Right ventricle myocardium inferior (tissue), 1 donor: Measurements from ENCODE around the gene SDSL. TPM values are rescaled to one million over a fixed set of nuclear protein-coding genes. Genes with fewer than 3 reads are reported as not detected.

Experiments used
- ATAC-seq: fragments of 200-7000 bp; cut with Tn5 transposase; one replicate; pipeline ENCODE4 v1.9.1; 2020; ENCODE audit warnings: mild to moderate bottlenecking, moderate library complexity
- DNase-seq: peaks from one replicate; pipeline ENCODE4 v3.0.0; 2021; ENCODE audit errors: missing footprints
- intact Hi-C: fragments of 100-400 bp; cut with DNase I; formaldehyde crosslinking; loops from one replicate; pipeline ENCODE4 v1.11.0; 2022
- total RNA-seq: library from RNA; stranded (reverse); fragmentation: NEBNext Ultra II Directional; extraction: Animal tissue kit (Norgen Biotek cat#: 25700); gene quantifications from one replicate; pipeline ENCODE4 v1.2.1, GENCODE V29; 2021
- donor health status: DM: no; HTN: yes; CAD: no; lungs with severe emphysema.

SDSL gene
- total RNA-seq, 1 donor from 2014 or later = 8.5 TPM

DNA sequence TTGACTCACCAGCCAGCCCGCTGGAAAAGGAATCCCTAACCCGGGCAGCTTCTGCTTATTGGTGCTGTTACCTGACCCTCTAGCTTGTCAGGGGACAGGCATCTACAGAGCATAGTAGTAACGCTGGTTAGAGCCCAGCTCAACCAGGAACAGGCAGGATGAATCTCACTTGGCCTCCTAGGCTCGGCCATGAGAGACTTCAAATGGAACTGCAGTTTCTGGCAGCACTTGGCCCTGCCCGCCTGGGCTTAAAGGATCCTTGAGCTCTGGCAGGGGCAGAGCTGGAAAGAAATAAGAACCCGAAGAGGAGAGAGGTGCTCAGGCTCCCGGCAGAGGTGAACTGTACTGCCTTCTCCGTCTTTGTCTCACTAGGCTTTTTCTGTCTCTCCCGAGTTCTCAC lies 51.8 kb downstream of the SDSL start:
- ATAC-seq (no peak), DNase-seq (no peak)
- intact Hi-C loops = no loop called here

DNA sequence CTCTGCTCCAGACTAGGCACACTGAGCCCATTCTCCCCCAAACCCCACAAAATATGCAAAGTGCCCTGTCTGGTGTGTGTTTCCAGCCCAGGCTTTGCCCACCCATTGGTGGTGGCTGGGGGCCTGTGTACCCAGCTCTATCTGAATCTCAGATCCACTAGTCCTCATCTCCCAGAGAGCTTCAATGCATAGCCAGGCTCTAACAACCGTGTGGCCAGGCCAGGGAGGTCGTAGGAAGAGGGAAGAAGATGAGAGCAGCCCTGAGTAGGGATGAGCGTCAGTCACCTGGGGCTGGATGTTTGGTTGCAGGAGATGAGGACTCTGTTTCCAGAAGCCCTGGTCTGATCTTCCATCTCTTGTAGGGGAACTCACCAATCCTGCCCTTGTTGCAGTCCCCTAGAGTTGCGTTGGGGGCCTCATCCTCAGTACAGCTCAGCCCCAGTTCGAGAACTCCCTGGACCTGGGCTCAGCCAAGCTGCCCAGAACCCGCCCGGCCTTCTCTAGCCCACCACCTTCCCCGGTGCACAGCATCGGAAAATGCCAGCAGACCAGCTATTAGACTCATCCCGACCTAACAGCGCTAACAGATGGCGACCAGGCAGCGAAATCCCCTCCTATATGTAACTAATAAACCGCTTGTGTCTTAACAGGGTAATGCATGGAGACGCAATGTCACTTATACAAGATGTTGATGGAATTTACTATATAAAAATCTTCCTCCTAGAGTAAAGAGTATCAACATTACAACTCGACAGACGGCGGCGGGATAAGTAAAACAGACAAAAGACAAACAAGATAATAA lies 52.7 kb downstream of the SDSL start:
- no peak for DNase-seq
- intact Hi-C loops = no loop called here
- ATAC-seq = no peak

DNA sequence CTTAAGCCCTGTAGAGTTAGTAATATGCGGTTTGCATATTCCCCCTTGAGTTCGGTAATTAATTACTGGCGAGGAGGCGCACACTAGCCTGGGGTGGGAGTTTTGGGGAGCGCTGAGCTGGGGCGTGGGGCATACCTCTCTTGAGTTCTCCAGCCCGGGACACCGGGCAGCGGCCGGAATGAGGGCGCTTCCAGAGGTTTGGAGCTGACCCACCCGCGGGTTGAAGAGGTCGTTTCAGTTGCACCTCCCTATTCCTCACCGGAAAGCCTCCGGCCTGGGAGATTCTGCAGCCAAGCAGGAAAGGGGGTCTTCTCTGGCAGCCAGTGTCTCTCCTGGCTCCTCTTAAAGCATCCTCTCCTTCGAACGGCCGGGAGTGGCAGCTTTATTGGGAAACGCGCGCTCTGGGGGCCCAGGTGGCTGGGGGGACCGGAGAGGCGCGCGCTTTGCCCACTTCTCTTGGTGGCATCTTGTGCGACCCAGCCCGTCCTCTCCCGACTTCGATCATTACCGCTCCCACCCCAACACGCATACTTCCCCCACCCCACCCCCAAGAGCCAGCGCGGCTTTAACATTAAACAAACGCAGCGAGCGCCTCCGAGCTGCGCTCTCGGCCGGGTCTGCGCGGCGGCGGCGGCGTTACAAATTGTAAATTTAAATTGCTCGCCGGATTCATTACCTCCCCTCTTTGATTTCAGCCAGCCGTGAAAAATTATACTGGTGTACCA lies 53.4 kb downstream of the SDSL start:
- ATAC-seq (no peak), DNase-seq (no peak)
- intact Hi-C loops = no loop called here

DNA sequence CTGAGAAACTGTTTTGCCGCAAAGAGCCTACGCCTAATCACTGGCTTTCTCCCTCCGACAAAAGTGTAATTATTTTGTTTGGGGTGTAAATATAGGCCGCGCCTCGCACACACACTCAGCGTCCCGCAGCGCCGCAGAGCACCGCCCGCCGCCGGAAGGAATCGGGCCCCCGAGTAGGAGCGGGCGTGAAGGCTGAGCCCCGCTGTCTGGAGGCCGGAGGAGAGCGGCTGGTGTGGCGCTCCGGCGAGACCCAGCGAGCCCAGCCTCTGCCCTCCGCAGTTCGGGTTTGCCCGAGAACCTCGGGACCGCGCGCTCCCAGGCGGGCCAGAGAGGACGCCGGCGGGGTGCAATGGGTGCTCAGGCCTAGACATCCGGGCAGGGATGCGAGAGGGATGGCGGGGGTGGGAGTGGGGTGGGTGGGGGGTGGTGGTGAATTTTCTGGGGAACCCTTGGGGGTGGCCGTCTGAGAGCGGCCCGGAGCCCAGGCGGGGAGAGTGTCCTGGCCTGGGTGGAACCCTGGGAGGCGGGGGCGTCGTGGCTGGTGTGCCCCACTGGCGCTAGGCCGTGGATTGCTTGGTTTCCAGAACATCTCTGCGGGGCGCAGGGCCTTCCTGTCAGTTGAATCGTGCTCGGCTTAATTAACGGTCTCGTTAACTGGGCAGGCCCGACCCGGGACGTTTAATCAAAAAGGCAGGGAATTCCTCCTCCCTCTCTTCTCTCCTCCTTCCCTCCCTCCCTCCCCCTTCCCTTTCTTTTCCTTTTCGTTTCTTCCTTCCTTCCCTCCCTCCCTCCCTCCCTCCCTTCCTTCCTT lies 54.2 kb downstream of the SDSL start:
- DNase-seq (no peak), ATAC-seq (no peak)
- intact Hi-C loops = no loop called here

DNA sequence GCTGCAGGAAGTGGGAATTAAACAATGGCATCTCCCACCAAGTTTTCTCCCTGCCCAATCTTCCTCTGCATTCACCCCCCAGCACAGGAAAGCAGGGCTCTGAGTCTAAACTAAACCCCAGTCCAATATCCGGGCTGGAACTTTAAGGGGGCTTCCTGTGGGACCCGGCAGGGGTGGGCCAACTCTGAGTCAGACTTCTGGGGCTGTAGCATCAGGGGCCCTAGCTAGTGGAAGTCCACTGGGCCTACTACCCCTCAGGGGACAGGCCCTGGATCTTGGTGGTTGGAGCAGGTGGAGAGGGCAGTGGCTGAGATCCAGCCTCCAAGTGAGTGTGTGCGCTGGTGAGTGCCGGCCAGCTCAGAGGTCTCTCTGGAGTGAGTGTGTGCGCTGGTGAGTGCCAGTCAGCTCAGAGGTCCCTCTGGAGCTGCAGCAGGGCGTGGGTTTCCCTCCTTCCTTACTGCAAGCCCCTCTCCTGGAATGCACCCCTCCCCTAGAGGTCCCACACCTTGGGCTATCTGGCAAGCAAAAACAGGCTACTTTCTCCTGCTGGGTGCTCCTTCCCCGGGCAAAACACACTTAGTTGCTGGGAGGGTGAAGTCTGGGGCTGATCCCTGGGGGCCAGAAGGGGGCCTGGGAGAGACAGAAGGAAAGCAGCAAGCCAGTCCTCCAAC lies 55.1 kb downstream of the SDSL start:
- ATAC-seq (no peak), DNase-seq (no peak)
- intact Hi-C loops = no loop called here

DNA sequence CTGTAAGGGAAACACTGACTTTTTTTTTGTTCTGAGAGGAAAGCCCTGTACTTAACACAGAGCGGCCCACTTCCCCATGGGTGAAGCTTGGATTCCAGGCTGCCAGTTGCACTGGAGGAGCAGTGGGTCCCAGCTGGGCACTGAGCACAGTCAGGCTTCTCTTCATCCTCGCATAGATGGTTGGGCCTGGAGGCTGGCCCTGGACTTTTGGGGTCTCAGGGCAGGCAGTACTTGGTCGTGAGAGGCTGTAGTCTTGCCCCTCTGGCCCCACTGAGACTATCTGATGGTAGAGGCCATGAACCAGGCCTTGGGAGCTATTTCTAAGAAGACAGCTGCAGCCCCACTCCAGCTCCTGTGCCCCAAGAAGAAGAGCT lies 55.6 kb downstream of the SDSL start:
- intact Hi-C loops = no loop called here
- no peak for DNase-seq
- no peak for ATAC-seq

DNA sequence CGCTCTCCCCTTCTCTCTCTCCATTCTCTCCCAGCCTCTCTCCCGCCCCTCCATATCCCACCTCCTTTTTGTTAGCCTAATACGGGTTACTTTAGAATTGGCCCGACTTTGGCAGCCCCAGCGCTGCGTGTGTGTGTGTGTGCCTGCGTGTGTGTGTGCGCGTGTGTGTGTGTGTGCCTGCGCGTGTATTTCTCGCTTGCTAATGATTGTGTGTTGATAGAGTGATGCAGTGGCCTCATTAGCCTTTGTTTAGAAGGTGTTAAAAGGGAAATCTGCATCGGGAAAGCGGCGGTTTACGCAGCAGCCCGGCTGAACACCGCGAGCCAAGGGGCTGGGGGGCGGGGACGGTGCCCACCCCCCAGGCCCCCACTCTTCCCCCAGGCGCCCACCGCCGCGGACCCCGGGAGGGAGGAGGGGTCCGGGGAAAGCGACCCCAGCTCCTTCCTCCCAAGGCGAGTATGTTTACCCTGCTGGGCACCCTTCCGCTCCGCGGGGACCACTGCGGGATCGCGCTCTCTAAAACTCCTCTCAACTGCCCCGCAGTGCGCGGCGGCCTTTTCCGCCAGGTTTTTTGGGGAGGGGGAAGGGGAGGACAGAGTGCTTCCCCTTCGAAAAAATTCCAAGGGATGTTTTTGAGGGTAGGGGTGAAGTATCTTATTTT lies 56.3 kb downstream of the SDSL start:
- DNase-seq (no peak), ATAC-seq (no peak)
- intact Hi-C loops = no loop called here

DNA sequence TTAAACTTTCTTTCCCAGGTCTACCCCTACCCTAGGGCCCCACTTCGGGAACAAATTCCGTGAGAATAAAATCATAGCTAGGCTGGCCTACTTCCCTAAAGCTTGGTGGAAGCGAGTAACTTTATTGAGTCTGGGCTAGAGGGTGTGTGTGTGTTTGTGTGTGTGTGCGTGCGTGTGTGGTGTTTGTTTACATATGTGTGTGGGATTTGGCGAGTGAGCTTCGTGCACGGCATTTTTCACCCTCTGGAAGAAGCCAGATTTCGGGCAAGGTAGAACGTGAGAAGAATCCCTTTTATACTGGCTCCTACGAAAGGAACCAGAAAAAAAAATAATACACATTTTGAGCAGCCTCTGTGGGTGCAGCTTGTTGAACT lies 57.0 kb downstream of the SDSL start:
- intact Hi-C loops = no loop called here
- DNase-seq = no peak
- ATAC-seq = no peak

DNA sequence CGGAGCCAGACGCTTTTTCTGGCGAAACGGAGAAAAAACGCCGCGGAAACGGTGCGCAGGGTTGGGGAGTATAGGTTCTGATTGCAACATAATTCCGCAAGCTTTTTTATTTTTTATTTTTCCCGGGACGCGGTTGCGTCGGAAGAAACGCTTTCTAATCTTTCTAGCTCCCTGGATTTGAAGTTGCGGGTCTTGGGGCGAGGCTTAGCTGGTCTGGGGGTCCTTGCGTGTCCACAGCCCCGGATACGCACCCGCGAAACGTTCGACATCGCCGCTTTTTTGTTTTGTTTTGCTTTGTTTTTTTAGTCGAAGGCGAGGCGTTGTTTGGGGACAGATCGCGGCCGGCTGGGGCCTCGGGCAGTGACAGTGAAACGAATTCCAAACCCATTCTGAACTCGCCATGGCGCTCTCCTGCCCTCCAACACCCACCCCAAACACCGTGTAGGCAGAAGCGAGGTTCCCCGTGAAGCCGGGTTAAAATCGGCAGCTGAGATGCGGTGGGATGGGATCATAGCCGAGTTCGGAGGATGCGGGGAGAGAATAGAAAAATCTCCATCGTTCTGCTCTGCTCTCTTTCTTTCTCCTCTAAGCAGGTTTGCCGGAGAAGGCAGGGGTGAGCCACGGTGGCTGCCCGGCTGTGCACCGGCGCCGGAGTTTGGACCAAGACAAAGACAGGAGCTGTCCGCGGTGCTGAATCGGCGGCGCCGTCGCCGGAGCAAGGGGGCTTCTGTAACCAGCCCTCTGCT lies 57.6 kb downstream of the SDSL start:
- intact Hi-C loops = no loop called here
- DNase-seq = no peak
- ATAC-seq = no peak

DNA sequence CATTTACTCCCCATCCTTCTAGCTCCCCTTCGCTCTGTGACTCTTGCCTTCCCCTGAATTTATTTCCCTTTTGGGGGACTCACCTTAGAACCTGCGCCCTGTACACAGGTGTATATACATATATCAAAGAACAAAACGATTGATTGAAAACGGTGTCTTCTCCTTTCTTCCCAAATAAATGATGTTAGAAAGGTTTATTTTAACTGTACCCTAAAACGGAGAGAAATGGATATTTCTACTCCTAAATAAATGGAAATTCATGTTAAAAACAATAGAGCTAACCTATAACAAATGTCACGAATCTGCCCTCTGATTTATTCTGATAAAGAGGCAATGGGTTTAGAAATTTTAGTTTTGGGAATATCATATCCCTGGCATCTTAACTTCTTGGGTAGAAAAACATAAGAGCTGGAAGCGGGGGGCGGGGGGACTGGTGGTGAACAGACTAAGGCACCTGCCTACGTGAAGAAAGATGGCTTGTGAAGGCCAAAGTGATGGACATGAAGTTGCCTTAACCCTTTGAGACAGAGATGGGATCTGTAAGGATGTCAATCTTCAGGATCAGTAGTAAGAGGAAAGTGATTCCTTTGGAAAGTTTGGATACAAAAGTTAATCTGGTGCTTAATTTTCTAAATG lies 58.3 kb downstream of the SDSL start:
- intact Hi-C loops = no loop called here
- ATAC-seq (no peak), DNase-seq (no peak)

DNA sequence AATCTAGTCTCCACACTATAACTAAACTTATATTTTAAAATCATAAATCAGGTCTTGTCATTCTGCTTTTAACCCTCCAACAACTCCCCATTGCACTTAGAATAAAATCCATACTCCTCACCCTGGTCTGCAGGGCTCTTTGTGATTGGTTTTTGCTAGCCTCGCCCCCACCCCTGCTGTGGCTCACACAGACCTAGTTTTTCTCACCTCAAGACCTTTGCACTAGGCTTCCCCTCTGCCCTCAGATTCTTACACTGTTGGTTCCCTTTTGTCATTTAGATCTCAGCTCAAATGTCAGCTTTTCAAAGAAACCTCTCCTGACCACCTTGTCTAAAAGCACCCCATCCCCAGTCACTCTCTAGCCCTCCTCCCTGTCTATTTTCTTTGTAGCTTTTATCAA lies 60.2 kb downstream of the SDSL start:
- ATAC-seq = no peak
- no peak for DNase-seq
- intact Hi-C loops = no loop called here

DNA sequence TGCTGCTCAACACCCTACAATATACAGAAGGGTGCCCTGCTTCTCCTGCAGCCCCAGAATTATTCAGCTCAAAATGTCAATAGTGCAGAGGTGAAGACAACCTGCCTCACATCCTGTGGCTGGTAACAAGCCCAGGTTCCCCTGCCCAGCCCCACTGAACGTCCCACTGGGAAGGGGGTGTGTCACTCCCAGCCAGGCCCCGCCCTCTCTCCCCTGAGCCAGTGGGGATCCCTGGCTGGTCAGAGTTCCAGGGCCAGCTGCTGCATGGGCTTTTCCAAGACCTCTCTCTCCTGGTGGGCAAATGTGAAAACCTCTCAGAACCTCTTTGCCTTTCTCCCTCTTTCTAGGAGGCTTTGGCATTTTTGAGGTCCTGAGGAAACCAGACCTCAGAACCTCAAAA lies 63.1 kb downstream of the SDSL start:
- no peak for DNase-seq
- intact Hi-C loops = no loop called here
- ATAC-seq = no peak

DNA sequence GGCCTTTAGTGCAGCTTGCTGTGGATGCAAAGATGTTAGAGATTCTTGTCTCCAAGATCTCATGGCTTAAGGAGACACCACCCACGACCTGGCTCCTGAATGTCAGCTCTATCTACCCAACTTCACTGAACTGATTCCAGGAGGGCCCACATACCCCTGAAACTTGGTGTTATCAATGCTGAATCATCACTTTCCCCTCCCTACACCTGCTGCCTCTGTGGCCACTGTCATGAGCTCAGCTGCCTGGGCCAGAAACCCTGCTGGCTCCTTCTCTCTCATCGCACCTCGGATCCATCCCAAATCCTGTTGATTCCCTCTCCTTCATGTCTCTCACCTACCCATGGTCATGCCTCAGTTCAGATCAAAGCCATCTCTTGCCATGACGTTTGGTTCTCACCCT lies 64.5 kb downstream of the SDSL start:
- intact Hi-C loops = no loop called here
- ATAC-seq (no peak), DNase-seq (no peak)

Other genes with a start within 250 kb of the SDSL start
- 38.5 TPM for gene DDX54, start 236.9 kb upstream of the SDSL start, total RNA-seq
- 18.1 TPM for gene RITA1, start 236.7 kb upstream of the SDSL start, total RNA-seq
- gene TPCN1, start 200.9 kb upstream of the SDSL start, total RNA-seq = 120 TPM
- 13.3 TPM for gene SLC8B1, start 87.3 kb upstream of the SDSL start, total RNA-seq
- gene PLBD2, start 63.8 kb upstream of the SDSL start, total RNA-seq = 40.3 TPM
- gene SDS, start 18.5 kb upstream of the SDSL start, total RNA-seq = not detected
- gene LHX5, start 49.5 kb downstream of the SDSL start, total RNA-seq = not detected